OCI-LY3 (cell line): ENCODE data around the gene RLF.

ENCODE experiments used
- H2AFZ ChIP-seq: fragments of 200-600, 300-600 bp; shearing (Covaris generic); 2 replicates; pipeline ENCODE4 v1.6.0; 2014; ENCODE audit warnings: antibody characterized with exemption, low read depth, low read length
- H3K27ac ChIP-seq: fragments of 200-600, 300-600 bp; sonication (generic); 2 replicates; pipeline ENCODE4 v1.5.1; 2014; ENCODE audit warnings: mild to moderate bottlenecking, low read length, moderate library complexity, mixed read lengths
- H3K27me3 ChIP-seq: fragments of 200-600, 300-600 bp; sonication (generic); 2 replicates; pipeline ENCODE4 v1.6.1; 2014; ENCODE audit warnings: low read depth, low read length, mixed read lengths
- H3K36me3 ChIP-seq: fragments of 200-600, 300-600 bp; sonication (generic); replicated peaks from 2 replicates; pipeline ENCODE3; 2014; ENCODE audit warnings: low read depth, low read length, mixed read lengths
- H3K4me1 ChIP-seq: fragments of 300-600, 200-600 bp; sonication (generic); 2 replicates; pipeline ENCODE4 v1.6.1; 2014; ENCODE audit warnings: low read length, mixed read lengths
- H3K4me2 ChIP-seq: fragments of 200-600, 300-600 bp; sonication (generic); 2 replicates; pipeline ENCODE4 v1.6.1; 2014; ENCODE audit warnings: low read length, mixed read lengths
- H3K4me3 ChIP-seq: fragments of 300-600, 200-600 bp; sonication (generic); 2 replicates; pipeline ENCODE4 v1.5.1; 2014; ENCODE audit warnings: antibody characterized with exemption, mild to moderate bottlenecking, low read length, moderate library complexity
- H3K79me2 ChIP-seq: fragments of 300-600, 200-600 bp; shearing (Covaris generic); 2 replicates; pipeline ENCODE4 v1.6.1; 2014; ENCODE audit warnings: mild to moderate bottlenecking, low read length, mixed read lengths
- H3K9ac ChIP-seq: fragments of 300-600, 200-600 bp; shearing (Covaris generic); 2 replicates; pipeline ENCODE4 v1.6.0; 2014; ENCODE audit warnings: mild to moderate bottlenecking, low read length, moderate library complexity
- H3K9me3 ChIP-seq: fragments of 200-600, 300-600 bp; shearing (Covaris generic); 2 replicates; pipeline ENCODE4 v1.6.1; 2014; ENCODE audit warnings: low read length, mixed read lengths; ENCODE audit not compliant: insufficient read depth
- H4K20me1 ChIP-seq: fragments of 200-600, 300-600 bp; sonication (generic); 2 replicates; pipeline ENCODE4 v1.6.1; 2016; ENCODE audit warnings: low read length, mixed read lengths; ENCODE audit not compliant: insufficient read depth
- EZH2phosphoT487 ChIP-seq: fragments of 200-600 bp; shearing (Covaris generic); IDR thresholded peaks from 2 replicates; pipeline ENCODE4 v1.6.1; 2018; ENCODE audit warnings: antibody characterized with exemption, mixed run types, low read depth
- TF ChIP-seq, protein P1 (sequence below): fragments of 200-600, 300-600 bp; sonication (generic); IDR thresholded peaks from 2 replicates; pipeline ENCODE4 v1.5.1; 2014; ENCODE audit warnings: antibody characterized with exemption, low read length, low read depth

The RLF gene

DNA sequence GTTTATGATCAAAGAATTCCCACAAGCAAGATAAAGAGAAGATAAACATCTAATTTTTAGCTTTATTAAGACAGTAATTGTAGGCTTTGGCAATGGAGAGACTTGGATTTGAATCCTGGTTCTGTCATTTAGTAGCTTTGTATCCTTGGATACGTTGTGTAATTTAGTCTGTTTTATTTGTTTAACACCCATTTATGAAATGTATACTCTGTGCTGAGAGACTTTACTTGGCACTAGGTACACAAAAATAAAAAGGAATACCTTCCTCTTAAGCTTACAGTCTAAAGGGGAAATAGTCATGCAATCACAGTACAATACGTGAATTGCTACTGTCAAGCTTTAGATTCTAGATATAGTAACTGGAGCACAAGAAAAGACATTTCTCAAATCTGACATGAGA, 120.7 kb downstream of the RLF start:
- no peaks in the 10 kb centered on the region for H3K9me3 ChIP-seq
- no peaks in the 10 kb centered on the region for H3K79me2 ChIP-seq
- no peak overlapping the region for H2AFZ ChIP-seq
- no peak overlapping the region for H3K4me3 ChIP-seq
- no peaks in the 10 kb centered on the region for H3K4me1 ChIP-seq
- no peaks in the 10 kb centered on the region for H4K20me1 ChIP-seq
- H3K27me3 ChIP-seq = no peaks in the 10 kb centered on the region
- no peak overlapping the region for H3K27ac ChIP-seq
- no peak overlapping the region for H3K4me2 ChIP-seq
- peaks cover 3% of the 10 kb centered on the region for H3K36me3 ChIP-seq
- TF ChIP-seq, protein P1, sequence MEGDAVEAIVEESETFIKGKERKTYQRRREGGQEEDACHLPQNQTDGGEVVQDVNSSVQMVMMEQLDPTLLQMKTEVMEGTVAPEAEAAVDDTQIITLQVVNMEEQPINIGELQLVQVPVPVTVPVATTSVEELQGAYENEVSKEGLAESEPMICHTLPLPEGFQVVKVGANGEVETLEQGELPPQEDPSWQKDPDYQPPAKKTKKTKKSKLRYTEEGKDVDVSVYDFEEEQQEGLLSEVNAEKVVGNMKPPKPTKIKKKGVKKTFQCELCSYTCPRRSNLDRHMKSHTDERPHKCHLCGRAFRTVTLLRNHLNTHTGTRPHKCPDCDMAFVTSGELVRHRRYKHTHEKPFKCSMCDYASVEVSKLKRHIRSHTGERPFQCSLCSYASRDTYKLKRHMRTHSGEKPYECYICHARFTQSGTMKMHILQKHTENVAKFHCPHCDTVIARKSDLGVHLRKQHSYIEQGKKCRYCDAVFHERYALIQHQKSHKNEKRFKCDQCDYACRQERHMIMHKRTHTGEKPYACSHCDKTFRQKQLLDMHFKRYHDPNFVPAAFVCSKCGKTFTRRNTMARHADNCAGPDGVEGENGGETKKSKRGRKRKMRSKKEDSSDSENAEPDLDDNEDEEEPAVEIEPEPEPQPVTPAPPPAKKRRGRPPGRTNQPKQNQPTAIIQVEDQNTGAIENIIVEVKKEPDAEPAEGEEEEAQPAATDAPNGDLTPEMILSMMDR = no peak
- TF ChIP-seq EZH2phosphoT487 = no peak
- no peak overlapping the region for H3K9ac ChIP-seq
